ENCODE data around the gene SNX2. TPM values are rescaled to one million over a fixed set of nuclear protein-coding genes. Genes with fewer than 3 reads are reported as not detected.

Gene SNX2
- total RNA-seq, 4 donors from 2014 or later, result 78.6 to 141 (median 118) TPM

GRCh38 chr5:122741681-122742080 lies 33.2 kb upstream of the SNX2 start:
- no peak for TF ChIP-seq CTCF (IDR thresholded peaks at IDR 0.05; ENCODE audit: low read depth)

GRCh38 chr5:122743261-122743660 lies 31.6 kb upstream of the SNX2 start:
- no peak for TF ChIP-seq CTCF (IDR thresholded peaks at IDR 0.05; ENCODE audit: low read depth)

DNA sequence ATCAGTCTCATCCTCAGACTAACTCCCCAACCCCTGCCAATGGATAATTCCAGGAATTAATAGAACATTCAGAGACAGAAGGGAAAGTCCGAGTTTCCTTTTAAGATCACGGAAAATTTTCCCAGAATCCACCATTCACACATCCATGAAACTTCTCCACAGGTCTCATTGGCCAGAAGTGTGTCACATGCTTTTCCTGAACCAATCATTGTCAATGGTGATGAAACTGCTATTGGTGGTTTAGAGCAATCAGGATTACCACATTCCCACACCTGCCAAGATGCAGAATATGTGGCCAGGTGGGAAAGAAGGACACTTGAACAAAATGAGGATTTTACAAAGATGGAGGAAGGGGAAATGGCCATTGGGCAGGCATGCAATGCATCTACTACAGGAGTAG lies 29.3 kb upstream of the SNX2 start:
- TF ChIP-seq CTCF (IDR thresholded peaks at IDR 0.05; ENCODE audit: low read depth), result no peak

- no peak for TF ChIP-seq CTCF (IDR thresholded peaks at IDR 0.05; ENCODE audit: low read depth)
Observed at GRCh38 chr5:122749886-122750285, 25.0 kb upstream of the SNX2 start.

DNA sequence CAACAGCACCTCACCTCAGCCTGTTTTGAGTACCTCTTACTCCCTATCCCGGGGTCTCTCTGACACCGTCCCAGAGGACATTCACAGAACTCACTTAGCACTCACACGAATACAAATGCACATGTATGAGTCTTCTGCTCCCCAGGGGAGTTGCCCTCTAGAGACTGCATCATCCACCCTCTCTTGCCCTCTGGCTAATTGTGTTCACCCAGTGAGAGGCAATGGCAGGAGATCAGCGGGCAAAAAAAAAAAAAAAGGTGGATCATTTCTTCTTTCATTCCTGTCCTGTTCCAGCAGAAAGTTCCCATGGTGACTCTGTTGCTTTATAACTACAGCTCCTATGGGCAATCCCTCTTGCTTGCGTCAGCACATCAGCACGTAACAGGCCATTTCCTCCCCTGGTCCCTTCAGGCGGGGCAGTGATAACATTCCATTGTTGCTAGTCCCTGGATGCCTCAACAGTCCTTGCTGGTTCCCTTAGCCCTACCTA lies 23.5 kb upstream of the SNX2 start:
- TF ChIP-seq CTCF (IDR thresholded peaks at IDR 0.05; ENCODE audit: low read depth), result no peak

GRCh38 chr5:122753500-122753899 lies 21.4 kb upstream of the SNX2 start:
- TF ChIP-seq CTCF (IDR thresholded peaks at IDR 0.05; ENCODE audit: low read depth), result no peak

DNA sequence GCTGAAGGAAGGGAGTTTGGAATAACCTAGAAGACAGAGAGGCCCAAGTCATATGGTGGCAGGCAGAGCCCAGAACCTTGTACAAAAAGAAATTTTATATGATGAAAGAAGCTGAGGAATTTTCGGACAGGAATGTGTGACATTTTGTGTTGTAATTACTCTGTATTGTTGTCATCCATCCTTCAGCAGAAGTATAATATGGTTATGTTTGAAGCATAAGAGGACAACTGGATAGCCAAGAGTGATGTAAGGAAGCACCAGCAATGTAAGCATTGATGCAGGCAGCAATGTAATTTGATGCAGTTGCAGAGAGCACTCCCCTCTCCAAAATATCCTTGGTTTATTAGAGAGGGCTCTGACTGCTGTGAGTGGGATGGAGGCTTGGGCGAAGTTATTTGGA lies 19.1 kb upstream of the SNX2 start:
- TF ChIP-seq CTCF (IDR thresholded peaks at IDR 0.05; ENCODE audit: low read depth), result no peak
